Measurements from ENCODE around the gene TTC7B.

The TTC7B gene

DNA sequence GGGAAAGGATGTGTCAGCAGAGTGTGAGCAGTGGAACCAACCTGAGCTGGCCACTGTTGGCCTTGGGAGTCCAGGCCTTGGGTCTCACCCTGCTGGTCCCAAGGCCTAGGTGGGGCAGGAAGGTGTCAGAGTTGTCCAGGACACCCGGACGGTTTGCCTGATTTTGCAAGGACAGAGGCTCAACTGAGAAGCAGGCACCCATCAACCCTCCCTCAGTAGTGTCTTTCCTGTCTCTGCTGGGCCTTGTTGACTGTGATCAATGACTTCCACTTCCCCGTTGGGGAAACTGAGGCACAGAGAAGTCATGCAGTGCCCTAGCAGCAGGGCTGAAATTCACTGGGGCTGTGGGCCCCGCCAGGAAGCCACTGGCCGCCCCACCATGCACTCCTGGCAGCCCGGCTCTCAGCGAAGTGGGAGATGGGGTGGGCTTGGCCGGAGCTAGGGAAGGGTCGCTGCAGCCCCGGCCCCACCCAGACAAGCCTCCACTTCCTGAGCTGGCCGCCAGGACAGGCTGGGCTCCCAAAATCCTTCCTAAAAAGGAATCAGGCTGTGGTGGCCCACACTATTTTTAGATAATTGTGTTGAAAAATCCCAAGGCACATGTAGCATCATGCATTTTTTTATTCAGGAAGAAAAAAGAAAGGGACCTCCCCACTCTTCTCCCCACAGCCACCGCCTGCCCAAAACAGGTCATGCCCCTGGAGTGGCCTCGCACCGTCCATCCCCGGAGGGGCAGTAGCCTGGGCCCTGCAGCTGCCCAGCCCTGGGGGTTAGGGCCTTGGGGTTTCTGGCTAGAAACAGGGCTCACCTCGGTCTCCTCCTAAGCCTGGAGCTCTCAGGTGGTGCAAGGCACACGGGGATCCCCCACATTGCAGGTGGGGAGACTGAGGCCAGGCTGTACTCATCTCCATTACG, 292.0 kb downstream of the TTC7B start:
- no peak for DNase-seq (ENCODE audit: low spot score)

DNA sequence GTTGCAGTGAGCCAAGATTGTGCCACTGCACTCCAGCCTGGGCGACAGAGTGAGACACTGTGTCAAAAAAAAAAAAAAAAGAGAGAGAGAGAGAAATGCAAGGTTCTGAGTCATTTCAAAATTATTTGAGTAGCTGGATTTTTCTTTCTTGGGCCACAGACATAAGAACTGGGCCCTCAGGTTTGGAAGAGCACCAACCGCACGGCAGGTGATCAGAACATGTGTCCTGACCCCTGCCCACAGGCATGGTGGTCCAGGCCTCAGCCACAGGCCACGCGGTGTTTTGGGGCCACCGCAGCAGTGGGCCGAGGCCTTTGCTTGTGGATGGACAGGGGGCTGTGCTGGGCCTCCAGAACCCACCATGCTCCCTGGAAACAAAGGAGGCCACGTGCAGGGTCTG, 292.7 kb downstream of the TTC7B start:
- no peak for DNase-seq (ENCODE audit: low spot score)

DNA sequence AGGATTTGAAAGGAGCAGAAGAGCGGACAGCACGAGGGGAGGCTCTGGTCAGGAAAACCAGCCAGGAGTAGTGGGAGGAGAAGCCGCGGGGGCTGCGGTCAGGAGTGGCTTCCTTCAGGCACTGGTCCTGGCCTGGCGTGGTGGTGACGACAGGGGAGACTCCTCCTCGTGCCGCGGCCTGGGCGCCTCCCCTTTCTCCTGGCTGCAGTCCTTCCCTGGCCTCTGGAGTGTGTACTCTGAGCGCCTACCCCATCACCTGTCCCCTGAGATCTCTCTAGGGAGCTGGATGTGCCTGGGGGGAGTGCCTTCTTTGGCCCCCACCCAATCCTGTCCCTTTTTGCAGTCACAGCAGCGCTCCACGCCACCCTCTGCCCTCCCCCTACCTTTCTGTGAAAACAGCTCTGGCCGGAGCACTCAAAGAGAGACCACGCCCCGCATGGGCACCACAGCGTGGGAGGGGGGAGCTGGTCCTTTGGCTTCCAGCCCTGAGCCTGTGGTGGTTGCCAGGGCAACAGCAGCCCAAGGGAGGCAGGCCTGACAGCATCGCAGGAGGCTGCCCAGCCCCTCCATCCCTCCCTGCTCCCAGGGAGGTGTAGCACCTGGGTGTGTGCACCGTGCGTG, 293.5 kb downstream of the TTC7B start:
- DNase-seq (ENCODE audit: low spot score): no peak

DNA sequence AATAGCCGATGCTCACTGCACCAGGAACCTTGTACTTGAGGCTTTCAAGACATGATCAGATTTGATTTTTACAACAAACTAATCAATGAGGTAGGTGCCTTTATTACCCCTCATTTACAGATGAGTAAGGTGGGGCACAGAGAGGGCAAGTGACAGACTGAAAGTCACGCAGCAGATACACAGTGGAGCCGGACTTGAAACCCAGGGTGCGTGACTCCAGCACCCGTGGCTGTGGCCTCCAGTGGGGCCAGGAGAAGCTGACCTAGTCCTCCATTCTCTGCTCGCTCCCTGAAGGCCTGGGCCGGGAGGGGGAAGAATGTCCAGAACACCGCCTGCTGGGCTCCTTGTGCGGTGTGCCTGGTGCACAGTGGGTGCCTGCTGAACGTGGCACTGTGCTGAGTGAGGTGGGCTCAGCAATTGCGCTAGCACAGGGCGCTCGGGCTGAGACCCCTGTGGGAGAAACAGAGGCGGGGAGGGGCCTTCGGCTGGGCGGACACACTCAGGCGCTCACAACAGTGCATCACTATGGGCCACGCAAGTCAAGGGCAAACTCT, 294.2 kb downstream of the TTC7B start:
- DNase-seq (ENCODE audit: low spot score): no peak

DNA sequence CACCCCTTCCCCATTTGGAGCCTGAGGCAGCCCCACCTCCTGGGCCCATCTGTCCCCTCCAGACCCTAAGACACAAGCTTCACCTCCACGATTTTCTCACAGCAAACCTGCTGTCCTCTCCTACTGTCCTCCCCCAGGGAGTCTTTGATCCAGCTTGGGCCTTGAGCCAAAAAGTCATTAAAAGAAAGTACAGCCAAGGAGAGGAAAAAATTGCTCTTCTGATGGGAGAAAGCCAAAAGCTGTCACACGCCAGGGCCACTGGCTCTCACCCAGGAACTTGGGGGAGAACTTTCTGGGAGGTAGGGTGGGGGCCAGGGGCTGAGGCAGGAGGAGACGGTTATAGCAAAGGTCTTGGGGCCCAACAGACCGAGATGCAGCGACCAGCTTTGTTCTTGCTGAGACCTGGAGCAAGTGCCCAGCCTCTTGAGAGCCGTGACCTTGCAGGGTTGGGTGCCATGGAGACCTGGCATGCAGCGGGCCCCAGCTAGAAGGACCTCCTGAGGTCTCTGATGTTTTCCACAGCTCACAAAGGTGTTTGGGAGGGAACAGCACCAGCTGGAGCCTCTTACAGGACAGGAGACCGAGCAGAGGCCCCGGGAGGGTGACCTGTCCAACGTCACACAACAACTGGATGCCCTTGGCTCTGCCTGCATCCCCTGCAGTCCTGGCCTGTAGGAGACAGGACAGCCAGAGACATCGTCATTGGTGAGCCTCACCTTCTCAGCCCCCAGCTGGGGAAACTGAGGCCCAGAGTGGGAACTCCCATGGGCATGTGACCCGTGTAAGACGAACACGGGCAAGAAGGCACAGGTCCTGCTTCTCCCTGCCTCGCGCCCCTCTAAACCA, 294.9 kb downstream of the TTC7B start:
- no peak for DNase-seq (ENCODE audit: low spot score)

DNA sequence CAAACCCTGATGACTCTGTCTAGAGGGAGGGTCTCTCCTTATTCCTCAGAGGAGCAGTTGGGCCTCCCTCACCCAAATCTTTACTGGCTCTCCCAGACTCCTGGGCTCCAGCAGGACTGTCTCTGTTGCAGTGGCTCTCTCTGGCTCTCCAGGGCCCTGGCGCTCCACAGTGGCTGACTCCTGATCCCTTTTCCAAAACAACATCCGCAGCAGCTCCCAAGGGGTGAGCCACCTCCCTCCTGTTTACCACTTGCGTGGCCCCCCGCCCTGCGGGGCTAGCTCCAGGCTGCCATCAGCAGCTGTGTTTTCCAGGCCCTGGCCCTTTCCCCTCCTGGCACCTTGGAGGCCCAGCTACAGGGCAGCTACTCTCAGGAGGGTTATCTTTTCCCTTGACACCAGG, 295.9 kb downstream of the TTC7B start:
- DNase-seq (ENCODE audit: low spot score): no peak

DNA sequence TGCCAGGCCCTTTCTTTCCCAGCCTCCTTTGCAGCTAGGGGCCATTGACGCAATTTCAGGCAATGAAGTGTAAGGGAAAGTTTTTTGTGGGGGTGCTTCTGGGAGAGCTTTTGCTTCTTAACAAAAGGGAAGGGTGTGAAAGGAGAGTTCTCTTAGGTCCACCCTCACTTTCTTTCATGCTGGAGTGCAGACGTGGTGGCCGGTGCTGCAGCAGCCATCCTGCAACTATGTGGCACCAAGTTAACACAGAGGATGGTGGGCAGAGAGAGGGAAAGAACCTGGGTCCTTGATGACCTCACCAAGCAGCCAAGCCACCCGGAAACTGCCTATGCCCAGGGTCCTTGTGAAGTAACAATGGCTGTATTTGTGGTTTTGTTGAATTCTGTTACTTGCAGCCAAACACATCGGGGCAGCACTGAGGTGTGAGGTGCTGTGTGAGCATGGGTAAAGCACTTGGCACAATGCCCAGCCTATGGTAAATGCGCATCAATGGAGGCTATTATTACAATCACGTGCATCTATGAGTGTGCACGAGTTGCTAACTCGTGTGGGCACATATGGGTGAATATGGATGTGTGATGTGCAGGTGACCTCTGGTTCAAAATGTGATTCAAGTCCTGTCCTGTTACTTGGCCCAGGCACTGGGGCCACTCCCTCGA, 296.8 kb downstream of the TTC7B start:
- no peak for DNase-seq (ENCODE audit: low spot score)

DNA sequence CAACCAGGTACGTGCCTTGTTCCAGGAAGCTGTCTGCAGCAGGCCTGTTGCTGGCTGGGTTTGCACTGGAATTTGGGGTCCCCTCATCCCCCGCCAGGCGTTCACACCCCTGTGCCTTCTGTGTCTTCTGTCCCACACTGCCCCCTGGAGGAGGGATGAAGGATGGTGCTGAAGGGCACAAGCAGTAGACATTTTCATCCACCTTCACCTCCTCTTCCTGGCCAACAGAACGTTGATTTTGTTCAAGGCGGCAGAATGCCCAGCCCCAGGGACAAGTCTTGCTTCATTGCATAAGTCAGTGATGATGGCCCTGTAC, 297.3 kb downstream of the TTC7B start:
- no peak for DNase-seq (ENCODE audit: low spot score)

DNA sequence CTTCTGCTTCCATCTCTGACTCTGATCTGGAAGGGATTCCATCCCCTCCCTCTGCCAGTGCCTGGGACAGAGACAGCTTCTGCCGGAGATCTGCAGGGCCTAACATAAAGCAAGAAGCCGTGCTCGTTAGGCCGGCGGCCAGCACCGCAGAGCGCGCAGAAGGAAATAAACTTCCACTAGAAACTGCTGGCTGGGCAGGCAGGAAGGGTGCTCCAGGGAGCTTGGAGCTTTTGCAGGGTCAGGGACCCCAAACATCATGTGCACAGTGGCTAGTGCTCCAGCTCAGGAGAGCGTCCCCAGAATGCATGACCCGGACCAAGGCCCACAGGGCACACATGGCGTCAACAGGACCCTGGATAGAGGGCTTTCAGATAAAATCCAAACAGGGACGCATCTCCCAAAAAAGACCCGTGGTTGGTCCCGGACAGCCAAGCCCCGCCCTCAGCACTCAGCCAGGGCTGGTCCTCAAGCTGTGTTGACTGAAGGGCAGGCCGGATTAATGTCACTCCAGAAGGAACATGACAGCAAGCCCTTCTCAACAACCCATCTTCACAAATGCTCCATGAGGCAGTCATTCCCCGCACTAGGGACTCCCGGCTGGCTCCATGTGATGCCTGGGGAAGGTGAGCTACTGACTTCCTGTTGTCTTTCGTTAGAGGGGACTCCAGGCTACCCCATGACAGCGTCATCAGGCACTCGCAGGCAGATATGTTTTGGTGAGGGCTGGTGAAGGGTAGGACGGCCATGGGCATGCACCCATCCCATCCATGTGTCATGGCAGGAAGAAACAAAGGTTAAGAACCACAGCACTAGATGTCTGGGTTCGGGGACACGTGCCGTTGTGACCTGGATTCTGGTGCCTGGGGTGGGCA, 297.9 kb downstream of the TTC7B start:
- DNase-seq (ENCODE audit: low spot score): no peak

DNA sequence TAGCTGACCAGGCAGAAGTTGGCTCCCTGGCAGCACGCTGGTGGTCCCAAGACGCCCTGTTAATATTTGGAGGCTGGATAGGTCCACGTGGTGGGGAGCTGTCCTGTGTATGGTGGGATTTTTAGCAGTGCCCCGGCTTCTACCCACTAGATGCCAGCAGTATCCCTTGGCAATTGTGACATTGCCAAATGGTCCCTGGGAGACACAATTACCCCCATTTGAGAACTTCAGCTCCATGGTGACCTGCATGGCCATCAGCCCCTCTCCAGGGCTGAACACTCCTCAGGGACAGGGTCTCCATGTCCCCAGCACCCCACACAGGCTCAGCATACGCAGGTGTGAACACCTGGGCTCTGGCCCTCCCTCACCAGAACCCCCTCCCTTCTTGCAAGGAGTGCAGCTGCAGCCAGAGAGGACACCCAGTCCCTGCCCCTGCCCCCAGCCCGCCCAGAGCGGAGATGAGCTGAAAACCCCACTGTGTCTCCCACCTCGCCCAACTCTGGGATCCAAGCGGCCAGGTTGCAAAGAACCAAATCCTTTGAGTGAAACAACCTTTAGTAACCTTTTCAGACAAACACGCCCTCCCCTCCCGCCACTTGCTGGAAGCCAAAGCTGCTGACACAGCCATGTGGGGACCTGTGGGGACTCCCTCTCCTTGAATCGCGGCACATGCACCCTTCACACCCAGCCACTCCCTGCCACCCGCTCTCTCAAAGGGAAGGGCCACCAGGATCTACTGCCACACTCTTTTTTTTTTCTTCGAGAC, 299.0 kb downstream of the TTC7B start:
- DNase-seq (ENCODE audit: low spot score): no peak

DNA sequence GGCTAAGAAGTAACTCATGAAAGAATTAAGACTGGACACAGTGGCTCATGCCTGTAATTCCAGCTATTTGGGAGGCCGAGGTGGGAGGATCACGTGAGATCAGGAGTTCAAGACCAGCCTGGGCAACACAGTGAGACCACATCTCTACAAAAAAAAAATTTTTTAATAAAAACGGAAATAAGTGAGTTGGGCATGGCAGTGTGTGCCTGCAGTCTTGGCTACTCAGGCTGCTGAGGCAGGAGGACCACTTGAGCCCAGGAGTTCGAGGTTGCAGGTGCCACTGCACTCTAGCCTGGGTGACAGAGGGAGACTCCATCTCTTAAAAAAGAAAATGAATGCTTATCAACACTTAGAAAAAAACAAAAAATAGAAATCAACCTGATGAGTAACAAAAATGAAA, 301.7 kb downstream of the TTC7B start:
- no peak for DNase-seq (ENCODE audit: low spot score)

DNA sequence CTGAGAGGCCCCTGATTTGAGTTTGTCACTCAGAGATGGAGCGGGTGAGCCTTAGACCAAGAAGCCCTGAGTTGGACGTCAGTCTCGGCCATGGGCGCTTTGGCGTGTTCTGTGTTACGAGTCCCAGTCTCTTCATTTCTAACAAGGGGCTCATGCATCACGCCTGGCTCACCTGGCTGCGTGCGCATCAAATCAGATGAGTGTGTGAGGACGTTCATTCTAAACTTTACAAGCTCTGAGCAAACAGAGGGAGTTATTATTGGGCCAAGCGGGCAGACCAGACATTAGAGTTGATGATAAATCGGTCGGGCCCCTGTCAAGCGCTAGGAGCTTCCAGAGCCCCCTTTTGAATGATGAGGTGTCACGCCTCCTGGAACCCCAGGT, 302.2 kb downstream of the TTC7B start:
- no peak for DNase-seq (ENCODE audit: low spot score)

DNA sequence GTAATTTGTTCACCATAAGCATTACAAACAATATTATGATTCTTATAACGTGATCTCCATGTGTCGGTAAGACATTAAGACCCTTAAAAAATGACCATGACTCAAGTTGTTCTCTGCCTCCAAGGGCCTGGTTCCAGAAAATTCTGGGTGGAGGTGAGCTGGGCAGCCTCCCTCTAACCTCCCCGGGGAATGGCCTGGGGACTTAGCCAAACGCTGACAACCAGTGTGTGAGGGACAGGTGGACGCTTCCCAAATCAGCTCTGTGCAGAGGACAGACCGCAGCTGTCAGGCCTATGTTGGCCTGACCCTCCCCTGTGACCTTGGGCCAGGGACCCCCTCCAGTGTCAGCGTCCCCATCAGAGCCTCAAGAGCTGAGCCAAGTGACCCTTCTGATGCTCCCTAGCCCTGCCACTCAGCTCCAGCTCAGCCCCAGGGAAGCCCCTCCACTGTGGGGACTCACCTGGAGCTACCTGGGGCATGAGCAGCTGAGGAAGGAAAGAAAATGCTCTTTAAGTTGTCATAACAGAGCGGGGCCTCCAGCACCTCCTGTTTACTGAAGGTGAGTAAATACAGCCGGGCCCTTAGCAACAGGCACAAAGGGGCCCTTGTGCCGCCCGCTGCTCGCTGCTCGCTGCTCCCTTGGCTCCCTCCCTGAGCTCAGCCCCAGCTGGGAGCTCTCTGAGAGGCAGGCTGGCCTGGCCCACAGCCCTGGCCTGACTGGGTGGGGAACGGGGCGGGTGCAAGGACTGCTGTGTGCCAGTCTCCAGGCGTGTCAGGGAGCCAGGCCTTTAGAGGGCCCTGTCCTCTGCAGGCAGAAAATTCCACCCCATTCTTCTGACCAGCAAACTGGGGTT, 302.8 kb downstream of the TTC7B start:
- DNase-seq (ENCODE audit: low spot score): no peak

DNA sequence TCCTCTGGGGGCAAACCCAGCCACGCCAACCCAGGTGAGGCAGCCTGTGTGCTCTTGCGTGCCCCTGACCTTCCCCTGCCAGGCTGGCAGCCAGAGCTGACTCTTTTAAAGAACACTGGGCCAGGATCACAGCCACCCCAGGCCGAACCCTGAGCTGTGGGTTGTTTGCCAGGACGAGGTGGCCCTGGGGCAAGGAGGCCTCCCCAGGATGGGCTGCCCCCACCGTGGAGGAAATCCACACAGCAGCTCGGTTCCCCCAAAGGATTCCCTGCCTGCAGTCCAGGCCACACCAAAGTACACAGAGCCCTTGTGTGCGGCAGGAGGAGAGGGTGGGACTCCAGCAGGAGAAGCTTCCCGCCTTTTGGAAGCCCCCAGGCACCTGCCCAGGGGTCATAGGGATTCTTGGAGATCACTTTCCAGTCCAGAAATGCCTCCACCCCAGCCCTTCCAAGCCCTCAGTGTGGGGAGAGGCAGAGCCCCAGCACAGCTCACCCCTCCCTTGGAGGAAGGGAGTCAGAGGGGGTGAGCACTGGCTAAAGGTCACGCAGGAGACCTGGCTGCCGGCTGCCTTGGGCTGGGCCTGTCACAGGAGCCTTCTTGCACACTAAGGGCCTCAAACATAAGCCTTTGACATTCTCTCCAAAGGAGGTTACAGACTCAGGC, 303.8 kb downstream of the TTC7B start:
- no peak for DNase-seq (ENCODE audit: low spot score)

DNA sequence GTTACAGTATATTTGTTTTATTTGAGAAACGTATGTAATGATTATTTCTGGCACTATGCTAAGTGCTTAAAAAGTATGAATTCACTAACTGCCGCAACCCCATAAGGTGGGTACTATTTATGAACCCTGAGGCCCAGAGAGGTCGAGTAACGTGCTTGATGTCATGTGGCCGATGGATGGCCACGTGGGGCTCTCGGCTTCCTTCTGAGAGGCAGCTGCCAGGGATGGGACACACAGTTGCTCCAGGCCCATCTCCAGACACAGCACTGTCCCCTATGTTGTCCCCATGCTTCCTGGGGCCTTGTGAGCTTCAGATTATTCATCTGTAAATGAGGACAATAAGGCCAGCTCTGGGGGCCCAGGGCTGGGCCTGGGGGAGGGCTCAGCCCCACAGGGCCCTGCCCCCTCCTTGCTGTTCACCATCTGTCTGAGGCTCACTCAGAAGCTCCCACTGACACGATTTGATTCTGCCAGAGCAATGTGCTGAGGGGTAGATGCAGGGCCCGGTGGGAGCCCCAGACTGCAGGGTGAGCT, 304.4 kb downstream of the TTC7B start:
- no peak for DNase-seq (ENCODE audit: low spot score)

DNA sequence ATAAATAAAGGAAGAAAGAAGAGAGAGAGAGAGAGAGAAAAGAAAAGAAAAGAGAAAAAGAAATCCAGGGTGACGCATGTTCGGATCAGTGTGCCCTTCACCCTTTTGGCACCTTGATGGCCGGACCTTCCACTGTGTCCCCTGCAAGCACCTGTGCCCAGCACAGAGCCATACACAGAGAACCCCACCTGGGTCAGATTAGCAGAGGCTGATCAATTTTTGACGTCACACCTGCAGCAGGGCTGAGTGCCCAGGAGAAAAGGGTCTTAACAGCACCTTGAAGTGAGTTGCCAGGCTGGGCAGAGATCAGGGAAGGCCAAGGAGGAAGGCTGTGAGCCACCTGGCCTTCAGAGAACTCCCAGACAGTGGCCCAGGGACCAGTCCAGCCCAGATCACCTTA, 305.0 kb downstream of the TTC7B start:
- DNase-seq (ENCODE audit: low spot score): no peak

DNA sequence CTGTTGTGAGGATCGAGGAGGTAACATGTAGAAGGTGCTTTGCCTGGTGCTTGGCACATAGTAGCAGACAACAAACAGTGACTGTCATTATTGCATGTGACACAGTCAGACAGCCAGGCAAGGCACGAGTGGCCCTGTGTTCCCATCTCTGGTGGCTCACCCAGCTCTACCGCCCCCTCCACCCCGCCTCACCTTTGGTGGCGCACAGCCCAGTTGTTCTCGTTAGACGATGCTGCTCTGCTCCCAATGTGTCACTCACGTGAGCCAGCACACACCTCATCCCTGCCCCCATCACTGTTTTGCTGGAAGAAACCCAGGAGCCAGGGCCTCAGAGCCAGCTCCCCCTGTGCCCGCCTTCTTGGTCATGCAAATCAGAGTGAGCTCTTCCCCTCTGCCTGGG, 306.1 kb downstream of the TTC7B start:
- no peak for DNase-seq (ENCODE audit: low spot score)

DNA sequence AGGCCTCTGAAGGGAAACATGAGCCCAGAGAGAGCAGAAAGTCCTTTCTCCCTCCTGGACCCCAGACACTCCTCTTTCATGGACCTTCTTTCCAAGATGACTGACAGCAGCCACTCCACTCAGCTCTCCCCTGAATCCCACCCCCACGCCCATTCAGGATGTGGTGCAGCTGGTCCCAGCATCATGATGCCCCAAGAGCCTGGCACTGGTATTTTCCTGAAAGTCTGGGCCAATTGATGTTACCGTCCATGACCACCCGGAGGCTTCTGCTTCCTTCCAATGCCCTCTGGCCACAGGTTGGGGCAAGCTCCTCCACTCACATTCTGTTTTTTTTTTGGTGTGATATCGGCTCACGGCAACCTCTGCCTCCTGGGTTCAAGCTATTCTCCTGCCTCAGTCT, 306.8 kb downstream of the TTC7B start:
- DNase-seq (ENCODE audit: low spot score): peak; percentile 8
